GM18951 (cell line): ENCODE data around the gene PTAFR.

ENCODE experiments used
- POLR2A ChIP-seq: IDR thresholded peaks from 4 replicates; pipeline ENCODE4 v1.6.1; 2011; ENCODE audit warnings: mild to moderate bottlenecking; ENCODE audit not compliant: insufficient read length, insufficient read depth; ENCODE audit errors: extremely low read depth
- in situ Hi-C: fragments of 300-500 bp; cut with MboI; formaldehyde crosslinking; loops from one replicate; pipeline ENCODE4 v1.12.0; 2022; ENCODE audit warnings: low sequenced_read_pairs, mixed read lengths, inconsistent platforms; ENCODE audit not compliant: unreplicated experiment

PTAFR gene

DNA sequence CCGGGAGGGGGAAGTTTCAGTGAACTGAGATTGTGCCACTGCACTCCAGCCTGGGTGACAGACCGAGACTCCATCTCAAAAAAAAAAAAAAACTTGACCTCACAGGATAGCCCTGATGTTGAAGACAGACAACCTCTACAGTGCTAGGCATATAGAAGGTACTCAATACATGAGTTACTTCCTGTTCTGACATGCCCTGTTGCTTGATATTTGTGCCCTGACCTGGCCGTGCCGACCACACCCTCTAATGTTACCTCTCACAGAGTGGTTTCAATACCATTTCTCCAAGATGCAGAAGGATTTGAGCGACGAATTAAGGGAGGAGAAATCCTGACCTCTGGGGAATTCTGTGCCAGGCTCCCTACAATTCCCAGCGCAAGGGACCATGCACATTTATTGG lies 5.2 kb downstream of the PTAFR start:
- no peak for TF ChIP-seq POLR2A
- in situ Hi-C loops: no loop called here

GRCh38 chr1:28170001-28170596 lies 6.4 kb downstream of the PTAFR start:
- in situ Hi-C loops: no loop called here
- TF ChIP-seq POLR2A: no peak

GRCh38 chr1:28163496-28164161 lies 12.9 kb downstream of the PTAFR start:
- TF ChIP-seq POLR2A: no peak
- in situ Hi-C loops: no loop called here

DNA sequence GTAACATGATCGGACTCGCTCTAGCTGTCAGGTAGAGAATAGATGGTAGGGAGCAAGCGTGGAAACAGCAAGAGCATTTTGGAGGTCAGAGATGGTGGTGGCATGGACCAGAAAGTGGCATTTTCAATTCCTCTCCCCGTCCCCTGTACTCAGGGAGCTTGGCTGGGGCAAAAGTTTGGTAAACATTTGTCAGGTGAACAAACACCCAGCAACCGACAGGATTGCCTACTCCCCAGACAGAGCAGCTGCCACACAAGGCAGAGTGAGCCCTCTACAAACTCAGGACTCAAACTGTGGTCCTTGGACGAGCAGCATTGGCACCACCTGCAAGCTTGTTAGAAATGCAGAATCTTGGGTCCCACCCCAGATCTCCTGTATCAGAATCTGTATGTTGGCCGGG lies 14.3 kb downstream of the PTAFR start:
- no peak for TF ChIP-seq POLR2A

DNA sequence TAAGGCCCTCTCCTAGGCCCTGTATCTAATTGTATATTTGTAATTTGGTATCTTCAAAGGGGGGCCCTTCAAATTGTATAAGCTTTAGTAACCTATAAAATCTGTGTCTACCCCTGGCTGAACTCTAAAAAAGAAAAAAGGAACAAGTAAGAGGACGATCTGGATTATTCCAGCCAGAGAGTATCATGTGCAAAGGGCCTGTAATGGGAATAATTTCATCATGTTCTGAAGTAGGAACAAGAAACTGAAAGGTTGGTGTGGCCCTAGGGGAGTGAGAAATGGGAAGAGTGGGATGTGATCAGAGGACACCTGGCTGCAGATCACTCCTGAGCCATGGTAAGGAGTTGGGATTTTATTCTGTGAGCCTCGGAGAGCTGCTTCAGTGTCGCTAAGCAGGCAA lies 14.7 kb downstream of the PTAFR start:
- TF ChIP-seq POLR2A: no peak
- in situ Hi-C loops: no loop called here

More for the DNA sequence above, 14.3 kb downstream of the PTAFR start:
- in situ Hi-C loops: no loop called here

GRCh38 chr1:28160782-28161266 lies 15.7 kb downstream of the PTAFR start:
- no peak for TF ChIP-seq POLR2A
- in situ Hi-C loops: no loop called here

GRCh38 chr1:28159680-28160079 lies 16.8 kb downstream of the PTAFR start:
- in situ Hi-C loops: no loop called here
- no peak for TF ChIP-seq POLR2A

- no peak for TF ChIP-seq POLR2A
- in situ Hi-C loops: no loop called here
Measured at GRCh38 chr1:28159243-28159642, 17.2 kb downstream of the PTAFR start.

GRCh38 chr1:28157894-28158293 lies 18.6 kb downstream of the PTAFR start:
- TF ChIP-seq POLR2A: no peak
- in situ Hi-C loops: no loop called here

GRCh38 chr1:28156821-28157220 lies 19.7 kb downstream of the PTAFR start:
- in situ Hi-C loops: no loop called here
- no peak for TF ChIP-seq POLR2A

- in situ Hi-C loops: no loop called here
Measured at GRCh38 chr1:28155628-28156027, 20.9 kb downstream of the PTAFR start.

GRCh38 chr1:28154078-28154594 lies 22.4 kb downstream of the PTAFR start:
- in situ Hi-C loops: no loop called here
- TF ChIP-seq POLR2A: no peak

More at GRCh38 chr1:28155628-28156027, 20.9 kb downstream of the PTAFR start:
- no peak for TF ChIP-seq POLR2A

- in situ Hi-C loops: no loop called here
- no peak for TF ChIP-seq POLR2A
Measured at GRCh38 chr1:28150125-28150780, 26.2 kb downstream of the PTAFR start.

DNA sequence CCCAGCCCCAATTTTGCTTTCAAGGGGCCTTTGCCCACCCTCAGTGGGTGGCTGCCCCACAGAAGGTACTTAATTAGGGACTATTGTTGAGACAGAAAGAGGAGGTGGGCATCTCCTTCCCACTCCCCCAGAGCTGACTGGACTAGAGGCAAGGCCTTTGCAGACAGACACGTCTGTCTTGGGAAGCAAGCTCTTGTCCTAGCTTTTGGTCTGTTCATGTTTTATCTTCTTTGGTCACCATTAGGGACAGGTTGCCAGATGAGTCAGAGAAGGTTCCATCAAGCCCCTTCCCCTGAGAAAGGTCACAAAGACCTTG lies 27.7 kb downstream of the PTAFR start:
- in situ Hi-C loops: no loop called here

More for the DNA sequence above, 27.7 kb downstream of the PTAFR start:
- no peak for TF ChIP-seq POLR2A
